ENCODE results near the gene AWAT1.

GRCh38 chrX:70234355-70234754, at the start of gene AWAT1:
- no peak for TF ChIP-seq CTCF (IDR thresholded peaks at IDR 0.05)
- TF ChIP-seq ZFX (IDR thresholded peaks at IDR 0.05; ENCODE audit: borderline replicate concordance): no peak
